ENCODE results near the gene PRKG2.
A peak's percentile ranks its signal among the peaks of the same experiment; 100 is the strongest.

The PRKG2 gene

DNA sequence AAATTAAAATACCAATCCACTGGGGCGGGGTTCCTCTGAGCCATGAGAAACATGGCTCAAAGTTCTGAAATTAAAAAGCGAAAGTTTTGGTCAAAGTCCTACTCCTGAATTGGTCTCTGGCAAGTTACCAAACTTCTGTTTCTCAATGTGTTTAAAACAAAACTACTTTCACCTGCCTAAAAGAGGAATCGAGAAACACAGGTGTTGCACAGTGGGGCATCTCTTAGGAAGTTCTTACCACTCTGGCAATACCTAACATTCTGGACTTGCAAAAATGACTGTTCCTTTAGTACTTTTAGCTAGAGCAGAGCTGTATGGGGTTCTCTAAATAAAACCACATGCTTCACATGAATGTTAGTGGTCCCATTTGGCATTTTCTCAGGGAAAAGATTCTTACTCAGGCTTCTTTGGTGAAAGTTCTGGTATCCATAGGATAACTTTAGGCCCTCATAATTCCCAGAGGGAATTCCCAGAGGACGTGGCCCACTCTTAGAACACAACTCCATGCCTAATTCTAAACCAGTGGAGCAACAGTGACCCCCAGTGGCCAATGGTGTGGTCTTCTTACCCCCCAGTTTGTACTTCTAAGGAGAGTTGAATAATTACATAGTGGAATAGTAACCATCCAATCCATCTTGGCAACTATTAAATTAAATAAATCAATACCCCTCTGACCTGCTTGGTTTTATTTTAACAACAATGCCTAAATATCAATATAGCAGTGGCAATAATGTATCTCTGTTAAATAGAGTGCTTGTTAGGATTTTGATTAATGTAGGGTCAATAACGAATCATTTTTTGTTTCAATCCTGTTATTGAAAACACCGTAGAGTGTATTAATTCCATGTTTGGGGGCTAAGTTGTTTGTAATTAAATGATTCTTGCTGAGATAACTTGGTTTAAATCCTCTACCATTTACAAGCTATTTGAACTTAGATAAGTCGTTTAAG, 162.6 kb downstream of the PRKG2 start:
- no peak overlapping the region for H3K27ac Mint-ChIP-seq
- ATAC-seq (replicated peaks) = peak; percentile 54
- H3K4me3 Mint-ChIP-seq = no peak overlapping the region
- no peaks in the 10 kb centered on the region for H3K4me1 Mint-ChIP-seq (ENCODE audit: low read depth in 2 of 2)
- H3K9me3 Mint-ChIP-seq = no peaks in the 10 kb centered on the region
- peak; percentile 27 to 37 (median 35) for DNase-seq
- peaks cover 14 to 24% of the 10 kb centered on the region in 2 donors for H3K27me3 Mint-ChIP-seq
- H3K36me3 Mint-ChIP-seq (ENCODE audit: insufficient read depth) = no peaks in the 10 kb centered on the region

DNA sequence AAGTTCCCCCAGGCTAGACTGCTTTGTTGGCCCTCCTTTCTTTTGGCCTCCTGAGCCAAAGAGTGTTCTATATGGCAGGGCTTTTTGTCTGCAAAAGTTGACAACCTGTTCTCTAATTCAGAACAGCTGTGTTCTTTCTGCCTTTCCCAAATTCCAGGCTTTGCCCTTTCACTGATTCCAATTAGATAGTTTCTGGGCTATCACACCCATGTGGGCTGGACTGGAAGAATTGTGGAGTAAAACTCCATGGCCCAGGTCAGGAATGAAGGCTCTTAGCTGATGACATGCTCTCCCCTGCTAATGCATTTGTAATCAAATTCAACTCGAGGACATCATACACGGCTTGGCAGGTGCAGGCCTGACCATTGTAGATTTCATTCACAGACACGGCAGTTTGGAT, 165.1 kb downstream of the PRKG2 start:
- H3K27ac Mint-ChIP-seq = no peak overlapping the region
- H3K36me3 Mint-ChIP-seq (ENCODE audit: insufficient read depth) = no peaks in the 10 kb centered on the region
- no peaks in the 10 kb centered on the region for H3K4me1 Mint-ChIP-seq (ENCODE audit: low read depth in 2 of 2)
- peaks cover 33 to 44% of the 10 kb centered on the region in 2 donors for H3K27me3 Mint-ChIP-seq
- H3K4me3 Mint-ChIP-seq = no peak overlapping the region
- DNase-seq = no peak
- no peak for ATAC-seq (replicated peaks)
- H3K9me3 Mint-ChIP-seq = no peaks in the 10 kb centered on the region

DNA sequence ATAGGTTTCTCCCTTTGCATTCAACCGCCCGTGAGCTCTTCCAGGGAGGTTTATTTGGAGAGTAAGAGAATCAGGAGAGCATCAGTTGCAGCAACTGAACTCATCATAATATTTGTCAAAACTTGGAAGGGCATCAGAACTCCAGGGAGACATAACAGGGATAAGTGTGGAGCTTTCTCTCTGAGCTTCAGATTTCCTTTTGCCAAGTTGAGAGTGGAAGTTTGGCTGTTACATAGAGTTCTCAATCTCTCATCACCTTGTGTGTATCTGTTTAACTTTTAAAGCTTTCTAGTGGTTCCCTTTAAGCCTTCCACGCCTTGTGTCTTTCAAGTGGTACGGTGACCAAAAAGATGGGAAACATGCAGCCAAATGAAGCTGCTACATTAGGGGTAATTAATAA, 165.7 kb downstream of the PRKG2 start:
- no peak overlapping the region for H3K4me3 Mint-ChIP-seq
- no peak for DNase-seq
- H3K27ac Mint-ChIP-seq = no peak overlapping the region
- H3K4me1 Mint-ChIP-seq (ENCODE audit: low read depth in 2 of 2) = no peaks in the 10 kb centered on the region
- ATAC-seq (replicated peaks) = no peak
- H3K27me3 Mint-ChIP-seq = peaks cover 33 to 46% of the 10 kb centered on the region in 2 donors
- H3K9me3 Mint-ChIP-seq = no peaks in the 10 kb centered on the region
- H3K36me3 Mint-ChIP-seq (ENCODE audit: insufficient read depth) = no peaks in the 10 kb centered on the region

DNA sequence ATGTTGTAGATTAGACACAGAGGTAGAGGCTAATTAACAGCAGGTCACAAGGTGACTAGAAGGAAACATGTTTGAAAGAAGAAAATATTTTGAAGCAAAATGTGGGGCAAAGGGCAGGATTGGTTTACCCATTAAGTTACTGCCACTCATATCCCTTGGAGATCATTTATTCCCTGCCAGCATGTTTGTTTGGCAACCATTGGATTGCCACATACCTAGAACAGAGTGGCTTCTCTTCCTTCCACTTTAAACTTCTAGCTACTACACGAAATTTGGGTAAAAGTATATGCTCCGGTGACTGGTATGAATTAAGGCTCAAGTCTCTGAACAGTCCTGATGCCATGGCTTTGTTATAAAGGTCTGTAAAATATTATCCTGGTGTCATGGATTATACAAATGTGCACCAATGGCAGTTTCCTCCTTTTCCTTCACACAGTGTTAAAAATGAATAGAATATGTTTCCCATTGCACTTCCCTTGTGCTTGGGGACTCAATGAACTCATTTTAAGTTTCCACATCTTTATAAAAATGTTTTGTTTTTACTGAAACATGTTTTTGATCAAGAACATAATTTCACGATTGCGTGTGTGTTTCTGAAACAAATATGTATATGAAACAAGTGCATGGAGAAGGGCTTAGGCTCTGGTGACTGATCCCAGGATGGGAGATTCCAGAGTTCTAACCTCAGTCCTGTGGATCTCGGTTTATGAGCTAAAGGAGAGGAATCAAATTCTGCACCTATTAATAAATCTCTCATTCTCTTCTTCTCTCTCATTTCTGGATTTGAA, 172.2 kb downstream of the PRKG2 start:
- Mint-ChIP-seq H3K4me3 (no peak overlapping the region), H3K27ac (no peak overlapping the region), H3K27me3 (peaks cover 39 to 43% of the 10 kb centered on the region in 2 donors), H3K4me1 (ENCODE audit: low read depth in 2 of 2) (no peaks in the 10 kb centered on the region), H3K9me3 (no peaks in the 10 kb centered on the region), H3K36me3 (ENCODE audit: insufficient read depth) (no peaks in the 10 kb centered on the region)
- no peak for ATAC-seq (replicated peaks)
- DNase-seq = no peak

DNA sequence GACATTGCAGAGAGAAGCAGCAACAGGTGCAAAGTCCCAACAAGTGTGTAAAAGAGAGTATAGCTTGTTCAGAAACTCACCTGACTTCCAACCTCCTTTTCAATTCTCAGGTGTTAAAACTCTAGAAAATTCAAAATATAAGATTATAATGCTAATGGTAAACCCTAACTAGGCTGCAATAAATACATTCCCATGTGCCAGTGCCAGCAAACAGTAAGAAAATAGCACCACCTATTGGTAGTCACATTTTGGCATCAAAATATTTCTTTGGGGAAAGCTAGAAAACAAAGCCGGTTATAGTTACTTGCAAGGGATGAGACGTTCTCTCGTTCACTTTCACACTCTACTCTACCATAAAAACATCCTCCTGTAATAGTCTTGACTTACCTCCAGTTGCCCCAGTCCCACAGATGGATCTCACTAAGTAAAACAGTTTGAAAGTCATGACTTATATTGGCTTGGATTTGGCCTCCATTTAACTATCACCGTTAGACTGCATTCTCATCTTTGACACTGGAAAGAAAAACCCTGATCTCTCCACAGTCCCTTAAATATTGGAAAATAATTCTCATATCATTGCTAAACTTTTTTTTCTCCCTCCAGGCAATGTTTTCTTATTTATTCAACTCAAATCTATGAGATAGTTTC, 174.9 kb downstream of the PRKG2 start:
- DNase-seq (peak in 2 of 3 experiments; percentile 5 to 9), ATAC-seq (replicated peaks) (peak; percentile 53)
- H3K4me3 Mint-ChIP-seq = no peak overlapping the region
- no peaks in the 10 kb centered on the region for H3K4me1 Mint-ChIP-seq (ENCODE audit: low read depth in 2 of 2)
- no peaks in the 10 kb centered on the region for H3K36me3 Mint-ChIP-seq (ENCODE audit: insufficient read depth)
- no peaks in the 10 kb centered on the region for H3K9me3 Mint-ChIP-seq
- no peak overlapping the region for H3K27ac Mint-ChIP-seq
- H3K27me3 Mint-ChIP-seq = peaks cover 14 to 18% of the 10 kb centered on the region in 2 donors

DNA sequence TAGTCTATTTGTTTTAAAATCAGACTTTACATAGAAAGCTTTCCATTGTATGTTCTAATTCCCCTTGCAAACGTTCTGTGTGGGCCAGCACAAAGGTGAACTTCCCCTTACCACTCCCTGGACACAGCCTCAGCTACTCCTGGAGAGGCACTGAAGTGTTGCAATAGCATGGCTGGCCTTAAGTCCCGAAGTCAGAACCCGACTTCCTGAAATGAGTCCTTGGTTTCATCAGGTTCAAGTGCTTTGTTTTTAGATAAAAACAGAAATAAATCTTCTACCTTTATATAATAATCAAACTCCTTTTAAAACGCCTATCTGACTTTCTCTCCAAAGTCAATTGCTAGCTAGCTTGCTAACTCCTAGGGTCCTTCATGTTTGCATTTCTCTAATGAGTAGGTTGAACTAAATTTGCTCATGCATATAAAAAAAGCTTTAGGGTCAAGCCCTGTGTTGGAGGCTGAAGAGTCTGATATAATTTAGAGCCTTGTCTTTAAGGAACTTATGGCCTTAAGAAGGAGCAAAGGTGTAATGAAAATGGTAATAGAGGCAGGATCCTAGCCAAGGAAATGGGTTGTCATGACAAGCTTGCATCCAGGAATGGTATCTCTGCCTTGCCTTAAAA, 175.6 kb downstream of the PRKG2 start:
- Mint-ChIP-seq H3K27me3 (peaks cover 8 to 12% of the 10 kb centered on the region in 2 donors), H3K4me1 (ENCODE audit: low read depth in 2 of 2) (no peaks in the 10 kb centered on the region), H3K4me3 (no peak overlapping the region), H3K27ac (no peak overlapping the region), H3K9me3 (no peaks in the 10 kb centered on the region), H3K36me3 (ENCODE audit: insufficient read depth) (no peaks in the 10 kb centered on the region)
- DNase-seq (no peak), ATAC-seq (replicated peaks) (no peak)

DNA sequence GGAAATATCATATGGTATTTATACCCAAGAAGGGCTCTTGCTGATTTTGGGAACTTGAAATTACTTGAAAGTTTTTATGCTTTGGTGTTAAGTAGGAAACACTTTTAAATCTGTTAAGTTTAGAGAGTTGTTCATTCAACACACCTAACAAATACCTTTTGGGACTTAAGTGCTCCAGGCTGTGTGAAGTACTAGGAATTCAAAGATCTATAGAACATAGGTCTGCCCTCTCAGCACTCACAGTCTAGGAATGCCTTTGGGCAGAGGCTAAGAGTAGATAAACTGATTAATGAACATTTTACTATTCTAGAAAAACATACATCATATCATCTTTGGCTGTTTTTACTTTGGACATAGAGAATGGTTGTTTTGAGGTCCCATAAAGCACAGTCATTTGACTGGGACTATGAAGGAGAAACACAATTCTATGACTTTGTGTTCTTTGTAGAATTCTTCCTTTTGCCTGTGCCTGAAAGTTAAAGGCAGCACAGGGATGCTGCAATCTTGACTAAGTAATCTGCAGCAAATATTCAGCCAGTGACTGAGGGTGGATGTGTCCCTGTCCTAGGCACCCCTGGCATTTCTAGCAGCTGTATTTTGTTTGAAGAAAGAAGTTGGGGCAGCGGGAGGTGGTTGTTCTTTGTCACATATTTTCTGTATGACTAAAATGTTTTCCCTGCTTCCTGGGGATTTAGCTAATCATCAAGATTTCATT, 176.2 kb downstream of the PRKG2 start:
- Mint-ChIP-seq H3K4me1 (ENCODE audit: low read depth in 2 of 2) (no peaks in the 10 kb centered on the region), H3K27ac (no peak overlapping the region), H3K4me3 (no peak overlapping the region), H3K9me3 (no peaks in the 10 kb centered on the region), H3K36me3 (ENCODE audit: insufficient read depth) (no peaks in the 10 kb centered on the region), H3K27me3 (peaks cover 8 to 11% of the 10 kb centered on the region in 2 donors)
- no peak for ATAC-seq (replicated peaks)
- DNase-seq = no peak

Measured in effector memory CD8-positive, alpha-beta T cell (primary cell).